Measurements from ENCODE around the gene PAQR9. TPM values are rescaled to one million over a fixed set of nuclear protein-coding genes. Genes with fewer than 3 reads are reported as not detected.

The PAQR9 gene
- total and polyA plus RNA-seq, 9 of the 15 experiments (the other 6 are each of a cell fraction or from before 2014, with no cell fraction given) = 0.04 to 0.58 (median 0.22) TPM

GRCh38 chr3:142935963-142936362 lies 27.5 kb downstream of the PAQR9 start:
- Histone ChIP-seq H3K36me3 (ENCODE audit: control insufficient read depth, insufficient read depth, low read length) (no peaks in the 10 kb centered on the region), H3K4me1 (replicated peaks in 1 of 2; ENCODE audit: control insufficient read depth in 2 of 2, insufficient read depth in 2 of 2, low read length in 2 of 2) (no peaks in the 10 kb centered on the region; a peak in 1 of 5 replicates), H3K4me3 (no peak overlapping the region), H3K27ac (ENCODE audit: extremely low read depth, low read depth, low read length) (no peak overlapping the region), H3K9me1 (ENCODE audit: control insufficient read depth, insufficient read depth, low read length) (no peaks in the 10 kb centered on the region), H3K27me3 (ENCODE audit: control insufficient read depth in 2 of 2, insufficient read depth in 2 of 2, low read length in 2 of 2) (no peaks in the 10 kb centered on the region), H3K9me3 (replicated peaks; ENCODE audit: control insufficient read depth, insufficient read depth, low read depth, low read length) (peaks cover 5% of the 10 kb centered on the region), H3K79me2 (ENCODE audit: control insufficient read depth, insufficient read depth, low read length) (no peaks in the 10 kb centered on the region), H4K20me1 (replicated peaks; ENCODE audit: control insufficient read depth, insufficient read depth, low read length) (no peaks in the 10 kb centered on the region), H3K9ac (ENCODE audit: insufficient read depth in 1 of 2, low read depth in 2 of 2, low read length in 2 of 2) (no peak overlapping the region), H2AFZ (ENCODE audit: low read depth, low read length) (no peak overlapping the region), H3K4me2 (ENCODE audit: insufficient read depth, low read length) (no peak overlapping the region)
- intact Hi-C loops (cut with micrococcal nuclease) (no loop called here), in situ Hi-C loops (cut with MboI) (no loop called here)
- BruUV-seq (replicated peaks) = no TSS peak
- no peak for ATAC-seq
- ChIA-PET POLR2A (interaction anchor here (0.9 to 1.1 kb wide), 2 partner anchors 14 to 24 kb away, joined by 3 read pairs; no protein-coding TSS in a partner anchor), CTCF (ENCODE audit: low intra/inter-chr PET ratio) (no interaction called here)
- 30% methylated on average over 5 of the region's 5 CpGs for WGBS (ENCODE audit: insufficient coverage, low coverage, missing lambda C conversion rate)
- TF ChIP-seq CHD4 (IDR thresholded peaks at IDR 0.05; ENCODE audit: insufficient read depth, insufficient replicate concordance, low read depth, low read length, poor library complexity, severe bottlenecking) (no peak), BCOR (IDR thresholded peaks at IDR 0.05) (no peak), JUND (IDR thresholded peaks at IDR 0.05; ENCODE audit: borderline replicate concordance, low read depth, low read length) (no peak), JUND (tag; IDR thresholded peaks at IDR 0.05; ENCODE audit: borderline replicate concordance, low read depth, low read length) (no peak), YY1 (IDR thresholded peaks at IDR 0.05; ENCODE audit: borderline replicate concordance in 1 of 3, control insufficient read depth in 1 of 3, extremely low read depth in 1 of 3, insufficient read depth in 3 of 3, insufficient read length in 1 of 3, insufficient replicate concordance in 2 of 3, low read depth in 1 of 3, low read length in 2 of 3) (no peak), CCAR2 (IDR thresholded peaks at IDR 0.05; ENCODE audit: low read depth, low read length) (no peak), DNMT1 (IDR thresholded peaks at IDR 0.05) (no peak), GTF2A2 (tag; IDR thresholded peaks at IDR 0.05) (no peak), ZNF212 (CRISPR knock-in tag; IDR thresholded peaks at IDR 0.05) (no peak), PCBP2 (IDR thresholded peaks at IDR 0.05; ENCODE audit: low read depth, low read length, poor library complexity, severe bottlenecking) (no peak)
- FAIRE-seq = no peak
- DNase-seq (ENCODE audit: extremely low read depth in 1 of 4, low spot score in 3 of 4) = no peak

Measured in K562 (cell line).